IMR-90 (cell line): ENCODE data around the gene RPS19BP1. TPM values are rescaled to one million over a fixed set of nuclear protein-coding genes. Genes with fewer than 3 reads are reported as not detected.
A peak's percentile ranks its signal among the peaks of the same experiment; 100 is the strongest.

Experiments used
- ATAC-seq: fragments of 200-7000 bp; cut with Tn5 transposase; 2 replicates; pipeline ENCODE4 v1.9.1; 2020; ENCODE audit warnings: low read depth, mild to moderate bottlenecking, moderate library complexity
- BruUV-seq: library from RNA; stranded (reverse); fragments of 400-500 nt; replicated peaks from 2 replicates; lab custom pipeline; 2021; lab: Mats Ljungman, UMichigan
- CTCF ChIA-PET: fragments of 300-600 bp; formaldehyde crosslinking; extraction: SDS; loops from one replicate; lab custom pipeline; 2021; ENCODE audit warnings: antibody characterized with exemption; lab: Yijun Ruan, JAX
- POLR2A ChIA-PET: fragments of 300-600 bp; sonication (Branson Sonifier 250); formaldehyde crosslinking; loops from one replicate; lab custom pipeline; 2022; ENCODE audit warnings: antibody characterized with exemption; ENCODE audit not compliant: unreplicated experiment; lab: Charles Lee
- DNase-seq: peaks from one replicate; pipeline ENCODE4 v3.0.0; 2013
- H2AFZ ChIP-seq: replicated peaks from 2 replicates; pipeline ENCODE3; 2013; ENCODE audit warnings: low read length, mild to moderate bottlenecking; ENCODE audit not compliant: poor library complexity
- H2AK5ac ChIP-seq: 2 replicates; pipeline ENCODE4 v1.6.1; 2013; ENCODE audit warnings: low read depth, low read length, inconsistent platforms
- H2AK9ac ChIP-seq: replicated peaks from 2 replicates; pipeline ENCODE3; 2013; ENCODE audit warnings: mild to moderate bottlenecking, low read depth, low read length, moderate library complexity; ENCODE audit not compliant: poor library complexity
- H2BK120ac ChIP-seq: 2 replicates; pipeline ENCODE4 v1.6.1; 2013; ENCODE audit warnings: low read depth, low read length, inconsistent platforms
- H2BK15ac ChIP-seq: 3 replicates; pipeline ENCODE4 v1.6.1; 2013; ENCODE audit warnings: low read depth, low read length, inconsistent platforms
- H2BK20ac ChIP-seq: 2 replicates; pipeline ENCODE4 v1.6.1; 2013; ENCODE audit warnings: low read depth, mild to moderate bottlenecking, inconsistent platforms, low read length, moderate library complexity
- H2BK5ac ChIP-seq: 2 replicates; pipeline ENCODE4 v1.6.1; 2013; ENCODE audit warnings: mild to moderate bottlenecking, low read depth, low read length, inconsistent platforms; ENCODE audit not compliant: poor library complexity, severe bottlenecking
- H3K14ac ChIP-seq: replicated peaks from 2 replicates; pipeline ENCODE4 v1.6.1; 2013; ENCODE audit warnings: low read depth, low read length, inconsistent platforms
- H3K18ac ChIP-seq: 2 replicates; pipeline ENCODE4 v1.6.1; 2013; ENCODE audit warnings: low read depth, low read length, control low read depth
- H3K23ac ChIP-seq: 2 replicates; pipeline ENCODE4 v1.6.1; 2013; ENCODE audit warnings: low read depth, low read length, inconsistent platforms
- H3K27ac ChIP-seq: 2 replicates; pipeline ENCODE4 v1.5.1; 2013; ENCODE audit warnings: mild to moderate bottlenecking, control low read depth, low read length; ENCODE audit not compliant: insufficient read depth
- H3K27me3 ChIP-seq: 2 replicates; pipeline ENCODE4 v1.6.1; 2013; ENCODE audit warnings: low read length; ENCODE audit not compliant: control insufficient read depth, insufficient read depth
- H3K36me3 ChIP-seq: 2 replicates; pipeline ENCODE4 v1.6.1; 2013; ENCODE audit warnings: low read length, mixed read lengths; ENCODE audit not compliant: control insufficient read depth, insufficient read depth
- H3K4ac ChIP-seq: 2 replicates; pipeline ENCODE4 v1.6.1; 2013; ENCODE audit warnings: low read depth, low read length, inconsistent platforms
- H3K4me1 ChIP-seq: 2 replicates; pipeline ENCODE4 v1.6.1; 2013; ENCODE audit warnings: low read length, mixed read lengths; ENCODE audit not compliant: control insufficient read depth, insufficient read depth
- H3K4me2 ChIP-seq: 2 replicates; pipeline ENCODE4 v1.6.1; 2013; ENCODE audit warnings: low read depth, mild to moderate bottlenecking, control low read depth, low read length, moderate library complexity
- H3K4me3 ChIP-seq: 2 replicates; pipeline ENCODE4 v1.5.1; 2013; ENCODE audit warnings: low read depth, mild to moderate bottlenecking, control low read depth, low read length, moderate library complexity; ENCODE audit not compliant: insufficient read depth
- H3K56ac ChIP-seq: 2 replicates; pipeline ENCODE4 v1.6.1; 2013; ENCODE audit warnings: low read length, inconsistent platforms; ENCODE audit not compliant: insufficient read depth; ENCODE audit errors: extremely low read depth
- H3K79me1 ChIP-seq, 2 experiments: 2 replicates each; pipeline ENCODE4 v1.6.1; 2013; ENCODE audit warnings: low read length in 2 of 2, inconsistent platforms in 1 of 2, low read depth in 1 of 2
- H3K9ac ChIP-seq: 2 replicates; pipeline ENCODE4 v1.6.1; 2013; ENCODE audit warnings: low read depth, low read length, control low read depth
- H3K9me1 ChIP-seq: 2 replicates; pipeline ENCODE4 v1.6.1; 2013; ENCODE audit warnings: low read length, inconsistent platforms; ENCODE audit not compliant: insufficient read depth
- H3K9me3 ChIP-seq: 2 replicates; pipeline ENCODE4 v1.6.1; 2013; ENCODE audit warnings: low read length; ENCODE audit not compliant: control insufficient read depth, insufficient read depth
- H4K20me1 ChIP-seq: 2 replicates; pipeline ENCODE4 v1.6.1; 2013; ENCODE audit warnings: low read length, inconsistent platforms; ENCODE audit not compliant: insufficient read depth
- H4K5ac ChIP-seq: 2 replicates; pipeline ENCODE4 v1.6.1; 2013; ENCODE audit warnings: mild to moderate bottlenecking, low read depth, low read length, control low read depth
- H4K8ac ChIP-seq, 2 experiments: 2 replicates each; pipeline ENCODE4 v1.6.1; 2013; ENCODE audit warnings: low read depth in 2 of 2, low read length in 2 of 2, control low read depth in 1 of 2, inconsistent platforms in 1 of 2
- H4K91ac ChIP-seq: 2 replicates; pipeline ENCODE4 v1.6.1; 2013; ENCODE audit warnings: low read depth, low read length, inconsistent platforms; ENCODE audit not compliant: insufficient read depth
- BHLHE40 ChIP-seq: fragments of 150-350 bp; IDR thresholded peaks from 2 replicates; pipeline ENCODE4 v1.6.1; 2016; ENCODE audit warnings: mild to moderate bottlenecking, low read depth, low read length
- CEBPB ChIP-seq: IDR thresholded peaks from 2 replicates; pipeline ENCODE4 v1.6.1; 2012; ENCODE audit warnings: low read depth, low read length, improper control_type of control experiment
- CTCF ChIP-seq: conservative IDR thresholded peaks from 2 replicates; pipeline ENCODE4 v1.5.1; 2012; ENCODE audit warnings: mild to moderate bottlenecking, low read depth, low read length, improper control_type of control experiment
- ELK1 ChIP-seq: fragments of 150-350 bp; IDR thresholded peaks from 2 replicates; pipeline ENCODE4 v1.6.1; 2016; ENCODE audit warnings: low read depth, mild to moderate bottlenecking, low read length, moderate library complexity, borderline replicate concordance
- MAFK ChIP-seq: IDR thresholded peaks from 2 replicates; pipeline ENCODE4 v1.6.1; 2012; ENCODE audit warnings: low read depth, low read length, improper control_type of control experiment
- RCOR1 ChIP-seq: IDR thresholded peaks from 2 replicates; pipeline ENCODE4 v1.6.1; 2012; ENCODE audit warnings: mild to moderate bottlenecking, low read length, improper control_type of control experiment; ENCODE audit not compliant: insufficient replicate concordance
- WGBS, 2 experiments: methylation state at CpG; one replicate each; pipeline versions ENCODE4 v1.1.5 to v1.1.7; 2013; ENCODE audit warnings: missing lambda C conversion rate in 2 of 2; ENCODE audit not compliant: insufficient read length in 1 of 2; ENCODE audit errors: extremely low coverage in 2 of 2; 5-methylcytosine and 5-hydroxymethylcytosine counted together
- dilution Hi-C: fragments of 300-500 bp; cut with HindIII; formaldehyde crosslinking; loops from one replicate; pipeline ENCODE4 v1.14.3; 2018; ENCODE audit warnings: low sequenced_read_pairs; ENCODE audit not compliant: unreplicated experiment
- in situ Hi-C: fragments of 300-500 bp; cut with MboI; formaldehyde crosslinking; loops from 3 replicates; pipeline ENCODE4 v1.14.3; 2019; ENCODE audit warnings: low sequenced_read_pairs, inconsistent platforms, mixed read lengths
- intact Hi-C: fragments of 100-400 bp; cut with micrococcal nuclease; formaldehyde crosslinking; loops from 2 replicates; pipeline ENCODE4 v1.10.0; 2022
- polyA plus RNA-seq, 3 experiments: library from polyadenylated mRNA; depleted of rRNA; stranded (reverse); fragments of >200 nt; gene quantifications; 2 replicates each; pipeline ENCODE4 v1.2.3, GENCODE V29; 2012; ENCODE audit warnings: low replicate concordance in 1 of 3
- total RNA-seq: library from RNA; depleted of rRNA; stranded (reverse); fragments of >200 nt; gene quantifications from 2 replicates; pipeline ENCODE4 v1.2.3, GENCODE V29; 2012

RPS19BP1 gene
- total and polyA plus RNA-seq, 2 of the 4 experiments (the other 2 are of a cell fraction), result 33.0 to 95.4 TPM

GRCh38 chr22:39480557-39480956 lies 52.0 kb downstream of the RPS19BP1 start:
- no peak overlapping the region for H2AK5ac ChIP-seq
- intact Hi-C loops, result no loop called here
- no peak overlapping the region for H4K91ac ChIP-seq
- H3K4me3 ChIP-seq, result no peak overlapping the region
- H2BK15ac ChIP-seq, result no peak overlapping the region
- peak overlapping the region; percentile 43 for H2AFZ ChIP-seq
- no peak overlapping the region for H3K27ac ChIP-seq
- no peak overlapping the region for H2BK5ac ChIP-seq
- DNase-seq (no peak), ATAC-seq (no peak)
- no peak overlapping the region for H4K8ac ChIP-seq
- H3K27me3 ChIP-seq, result peaks cover 10% of the 10 kb centered on the region
- no peak overlapping the region for H2BK120ac ChIP-seq
- H3K23ac ChIP-seq, result no peak overlapping the region
- H4K20me1 ChIP-seq, result no peaks in the 10 kb centered on the region
- no peaks in the 10 kb centered on the region for H3K36me3 ChIP-seq
- H3K4ac ChIP-seq, result no peak overlapping the region
- in situ Hi-C loops, result no loop called here
- no peak overlapping the region for H4K5ac ChIP-seq
- peaks cover under 1% of the 10 kb centered on the region; the same call in 1 of the 2 replicates for H3K4me1 ChIP-seq
- H3K79me1 ChIP-seq, result no peaks in the 10 kb centered on the region
- BruUV-seq, result no TSS peak
- H3K9ac ChIP-seq, result no peak overlapping the region
- dilution Hi-C loops, result no loop called here
- ChIA-PET CTCF (no interaction called here), POLR2A (no interaction called here)
- no peak overlapping the region for H3K56ac ChIP-seq
- TF ChIP-seq MAFK (no peak), CEBPB (no peak), CTCF (no peak), BHLHE40 (no peak), RCOR1 (no peak), ELK1 (no peak)
- no peak overlapping the region for H3K14ac ChIP-seq
- H2BK20ac ChIP-seq, result no peak overlapping the region
- H3K9me1 ChIP-seq, result peaks cover 9% of the 10 kb centered on the region; the same call in 1 of the 2 replicates
- WGBS, 2 experiments, result no CpG with 5 or more reads among the region's 1 CpG
- no peak overlapping the region for H2AK9ac ChIP-seq
- H3K9me3 ChIP-seq, result no peaks in the 10 kb centered on the region
- H3K18ac ChIP-seq, result no peak overlapping the region
- H3K4me2 ChIP-seq, result no peak overlapping the region
